GM12878 (cell line): ENCODE measurements around the gene ZSCAN9.

Experiments
- EP300 ChIP-seq, 2 experiments: fragments of 150-350 bp in 1 of 2; IDR thresholded peaks; 2 replicates each; pipeline ENCODE4 v1.6.1; 2011 to 2012; ENCODE audit warnings: low read depth in 2 of 2, low read length in 2 of 2, borderline replicate concordance in 1 of 2, improper control_type of control experiment in 1 of 2, inconsistent platforms in 1 of 2; ENCODE audit not compliant: control insufficient read depth in 1 of 2
- EZH2 ChIP-seq: IDR thresholded peaks from 2 replicates; pipeline ENCODE4 v1.6.1; 2012; ENCODE audit warnings: low read depth, mild to moderate bottlenecking, control low read depth, inconsistent platforms, low read length, borderline replicate concordance; ENCODE audit not compliant: control insufficient read depth
- PBX3 ChIP-seq: IDR thresholded peaks from 2 replicates; pipeline ENCODE4 v1.6.1; 2011; ENCODE audit warnings: mild to moderate bottlenecking, low read depth, low read length, moderate library complexity; ENCODE audit not compliant: insufficient replicate concordance
- TAF1 ChIP-seq: IDR thresholded peaks from 2 replicates; pipeline ENCODE4 v1.6.1; 2011; ENCODE audit warnings: mild to moderate bottlenecking, low read depth, low read length, borderline replicate concordance
- YBX1 ChIP-seq: fragments of 450-650 bp; IDR thresholded peaks from 2 replicates; pipeline ENCODE4 v1.6.1; 2016; ENCODE audit warnings: antibody characterized with exemption
- ZSCAN29 ChIP-seq: fragments of 450-650 bp; IDR thresholded peaks from 2 replicates; pipeline ENCODE4 v1.6.1; 2017; ENCODE audit warnings: mild to moderate bottlenecking, moderate library complexity
- TF ChIP-seq, protein P1 (sequence below), 3 experiments: IDR thresholded peaks in 2 of 3; conservative IDR thresholded peaks in 1 of 3; 2 replicates each; pipeline ENCODE4 v1.5.1; 2011; ENCODE audit warnings: low read depth in 3 of 3, low read length in 3 of 3, mild to moderate bottlenecking in 3 of 3, control low read depth in 2 of 3, moderate library complexity in 2 of 3, inconsistent platforms in 1 of 3, mixed read lengths in 1 of 3; ENCODE audit not compliant: control insufficient read depth in 2 of 3, insufficient read depth in 1 of 3; ENCODE audit errors: extremely low read depth in 1 of 3
- TF ChIP-seq, protein P2 (sequence below): IDR thresholded peaks from 2 replicates; pipeline ENCODE4 v1.6.1; 2011; ENCODE audit warnings: low read depth, mild to moderate bottlenecking, low read length, moderate library complexity, borderline replicate concordance; ENCODE audit errors: extremely low read depth

DNA sequence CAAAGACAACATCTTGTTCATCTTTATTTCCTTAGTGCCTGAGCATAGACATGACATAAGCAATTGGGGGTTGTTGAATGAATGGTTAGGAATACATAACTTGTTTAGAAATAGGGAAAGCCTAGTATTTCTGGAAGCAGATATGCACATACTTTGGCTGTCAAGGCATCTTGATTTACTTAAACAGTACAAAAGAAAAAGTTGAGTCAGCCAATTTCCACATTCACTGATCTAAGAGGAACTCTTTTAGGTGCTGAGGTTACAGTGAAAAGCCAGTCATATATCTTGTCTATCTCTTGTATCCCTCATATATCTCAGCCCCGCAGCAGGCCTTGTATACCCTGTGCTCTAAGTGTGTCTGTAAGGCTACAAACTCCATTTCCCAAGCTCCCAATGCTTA, 15.4 kb downstream of the ZSCAN9 start:
- TF ChIP-seq ZSCAN29 (no peak), PBX3 (no peak), EP300 (IDR thresholded peaks at IDR 0.05; ENCODE audit: borderline replicate concordance in 1 of 2, control insufficient read depth in 1 of 2, low read depth in 2 of 2, low read length in 2 of 2) (no peak), YBX1 (no peak), TAF1 (no peak), EZH2 (no peak)
- TF ChIP-seq, protein P1, sequence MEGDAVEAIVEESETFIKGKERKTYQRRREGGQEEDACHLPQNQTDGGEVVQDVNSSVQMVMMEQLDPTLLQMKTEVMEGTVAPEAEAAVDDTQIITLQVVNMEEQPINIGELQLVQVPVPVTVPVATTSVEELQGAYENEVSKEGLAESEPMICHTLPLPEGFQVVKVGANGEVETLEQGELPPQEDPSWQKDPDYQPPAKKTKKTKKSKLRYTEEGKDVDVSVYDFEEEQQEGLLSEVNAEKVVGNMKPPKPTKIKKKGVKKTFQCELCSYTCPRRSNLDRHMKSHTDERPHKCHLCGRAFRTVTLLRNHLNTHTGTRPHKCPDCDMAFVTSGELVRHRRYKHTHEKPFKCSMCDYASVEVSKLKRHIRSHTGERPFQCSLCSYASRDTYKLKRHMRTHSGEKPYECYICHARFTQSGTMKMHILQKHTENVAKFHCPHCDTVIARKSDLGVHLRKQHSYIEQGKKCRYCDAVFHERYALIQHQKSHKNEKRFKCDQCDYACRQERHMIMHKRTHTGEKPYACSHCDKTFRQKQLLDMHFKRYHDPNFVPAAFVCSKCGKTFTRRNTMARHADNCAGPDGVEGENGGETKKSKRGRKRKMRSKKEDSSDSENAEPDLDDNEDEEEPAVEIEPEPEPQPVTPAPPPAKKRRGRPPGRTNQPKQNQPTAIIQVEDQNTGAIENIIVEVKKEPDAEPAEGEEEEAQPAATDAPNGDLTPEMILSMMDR (IDR thresholded peaks at IDR 0.05 in 2 of 3, conservative IDR thresholded peaks at IDR 0.05 in 1 of 3; ENCODE audit: control insufficient read depth in 2 of 3, extremely low read depth in 1 of 3, insufficient read depth in 1 of 3, low read depth in 3 of 3, low read length in 3 of 3) = no peak
- TF ChIP-seq, protein P2, sequence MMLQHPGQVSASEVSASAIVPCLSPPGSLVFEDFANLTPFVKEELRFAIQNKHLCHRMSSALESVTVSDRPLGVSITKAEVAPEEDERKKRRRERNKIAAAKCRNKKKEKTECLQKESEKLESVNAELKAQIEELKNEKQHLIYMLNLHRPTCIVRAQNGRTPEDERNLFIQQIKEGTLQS = no peak
